CD4-positive, alpha-beta T cell treated with Interleukin-4 for 4 hours (primary cell): Measurements from ENCODE around the gene TFR2.

Experiments
- DNase-seq: peaks from one replicate; pipeline ENCODE4 v3.0.0-alpha.2; 2020

TFR2 gene

GRCh38 chr7:100641463-100641859, at the start of gene TFR2:
Gene TFR2, minus strand, starts transcription at chr7:100641552. Its CDS starts 43 bp downstream, at chr7:100641509.
- no peak for DNase-seq

GRCh38 chr7:100689230-100690135, 48.1 kb upstream of the TFR2 start:
- no peak for DNase-seq

GRCh38 chr7:100688326-100688860, 47.0 kb upstream of the TFR2 start:
- DNase-seq: no peak

DNA sequence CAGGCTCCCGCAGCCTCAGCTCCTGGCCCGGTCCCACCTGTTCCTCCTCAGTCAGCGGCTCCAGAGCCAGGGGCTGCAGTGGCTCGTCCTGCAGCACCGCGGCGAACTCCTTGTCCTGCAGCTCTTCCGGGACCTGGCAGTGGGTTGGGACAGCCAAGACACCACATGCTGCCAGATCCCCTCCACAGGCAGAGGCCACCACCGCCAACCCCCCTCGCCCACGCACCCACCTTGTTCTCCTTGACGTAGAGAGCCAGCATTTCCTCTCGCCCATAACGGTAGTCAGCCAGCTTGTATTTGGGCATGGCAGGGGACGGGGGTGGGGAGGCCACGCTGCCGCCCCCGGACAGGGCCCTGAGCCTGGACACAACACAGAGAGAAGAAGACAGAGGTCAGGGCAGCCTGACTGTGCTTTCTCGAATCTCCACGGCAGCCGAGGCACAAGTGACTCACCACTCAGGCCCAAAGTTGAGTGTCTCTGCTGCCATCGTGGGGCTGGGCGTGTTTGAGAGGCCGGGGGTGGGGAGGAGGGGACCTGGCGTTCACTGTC, 46.5 kb upstream of the TFR2 start:
- DNase-seq: no peak

DNA sequence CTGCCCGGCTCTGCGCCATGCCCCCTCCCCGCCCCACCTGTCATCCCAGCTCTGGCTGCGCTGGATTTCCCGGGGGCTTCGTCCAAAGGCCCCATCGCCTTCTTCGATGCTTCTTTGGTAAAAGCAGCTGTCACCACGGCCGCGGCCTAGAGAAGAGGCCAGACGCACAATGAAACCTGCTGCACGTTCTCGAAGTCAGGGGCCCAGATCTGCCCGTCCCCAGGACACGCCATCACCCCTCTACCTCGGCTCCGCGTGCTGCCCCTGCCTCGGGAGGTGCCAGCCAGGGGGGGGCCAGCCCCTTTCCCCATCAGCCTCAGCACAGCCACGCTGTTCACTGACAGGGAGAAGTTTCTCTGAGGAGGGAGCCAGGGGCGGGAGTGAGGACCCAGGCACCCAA, 45.9 kb upstream of the TFR2 start:
- no peak for DNase-seq

DNA sequence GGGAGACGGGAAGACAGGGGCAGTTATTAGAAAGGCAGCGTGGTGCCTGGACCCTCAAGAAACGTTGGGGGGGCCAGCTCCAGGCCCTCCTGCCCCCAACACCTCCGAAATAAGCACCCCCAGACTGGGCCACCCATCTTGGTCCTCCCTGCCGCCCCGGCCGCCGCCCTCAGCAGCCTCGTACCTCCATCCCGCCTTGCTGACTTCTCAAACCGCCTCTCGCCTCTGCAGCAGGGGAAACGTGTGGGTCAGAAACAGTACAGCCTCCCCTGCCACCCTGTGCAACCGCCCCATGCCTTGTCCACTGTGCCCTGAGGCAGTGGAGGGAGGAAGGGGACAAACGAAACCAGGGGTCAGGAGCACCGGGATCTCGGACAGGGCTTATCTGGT, 45.5 kb upstream of the TFR2 start:
- DNase-seq: no peak

GRCh38 chr7:100686201-100686821, 45.0 kb upstream of the TFR2 start:
- DNase-seq: no peak

DNA sequence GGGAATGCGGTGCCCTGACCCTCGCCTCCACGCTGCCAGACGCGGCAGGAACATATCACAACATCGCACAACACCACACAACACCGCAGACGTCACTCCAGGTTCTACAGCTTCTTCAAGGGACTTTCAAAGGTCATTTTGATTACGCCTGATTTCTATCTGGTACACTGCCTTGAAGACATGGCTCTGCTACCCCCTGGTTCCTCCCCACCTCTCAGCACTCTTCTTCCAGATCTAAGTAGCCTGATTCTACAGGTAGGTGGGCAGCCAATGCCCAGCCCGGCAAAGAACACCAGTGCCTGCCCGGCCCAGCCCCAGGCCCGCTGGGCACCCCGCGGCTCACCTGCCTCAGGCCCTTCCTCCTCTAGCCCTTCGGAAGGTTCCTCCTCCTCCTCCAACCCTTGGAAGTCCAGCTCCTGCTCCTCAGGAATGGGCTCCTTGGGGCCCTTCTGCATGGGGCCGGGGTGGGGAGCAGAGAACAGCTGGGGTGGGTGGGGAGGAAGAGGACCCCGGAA, 44.3 kb upstream of the TFR2 start:
- DNase-seq: no peak

DNA sequence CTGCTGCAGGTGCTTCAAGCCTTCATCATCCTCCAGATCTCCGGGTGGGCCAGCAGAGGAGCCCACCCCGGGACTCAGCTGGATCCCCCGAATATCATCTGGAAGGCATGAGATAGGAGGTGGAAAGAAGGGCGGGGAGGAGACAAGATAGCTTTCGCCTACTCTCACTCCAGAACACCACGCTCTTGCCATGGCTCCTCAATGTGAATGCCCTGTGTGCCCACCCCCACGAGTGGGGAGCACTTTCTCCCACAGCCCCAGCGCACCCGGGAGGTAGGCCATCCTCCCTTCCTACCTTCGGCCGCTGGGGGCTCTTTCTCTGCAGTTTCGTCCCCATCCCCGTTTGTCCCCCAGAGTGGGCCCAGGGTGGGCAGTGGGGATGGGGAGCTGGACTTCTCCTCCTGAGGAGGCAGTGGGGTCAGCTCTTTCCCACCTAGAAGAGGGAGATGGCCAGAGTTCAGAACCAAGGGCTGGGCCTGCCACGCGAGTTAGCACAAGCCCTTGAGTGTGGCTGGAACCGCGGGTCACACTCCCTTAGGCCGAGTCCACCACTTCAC, 43.8 kb upstream of the TFR2 start:
- DNase-seq: no peak

- DNase-seq: no peak
Observed at GRCh38 chr7:100684534-100685042, 43.2 kb upstream of the TFR2 start.

DNA sequence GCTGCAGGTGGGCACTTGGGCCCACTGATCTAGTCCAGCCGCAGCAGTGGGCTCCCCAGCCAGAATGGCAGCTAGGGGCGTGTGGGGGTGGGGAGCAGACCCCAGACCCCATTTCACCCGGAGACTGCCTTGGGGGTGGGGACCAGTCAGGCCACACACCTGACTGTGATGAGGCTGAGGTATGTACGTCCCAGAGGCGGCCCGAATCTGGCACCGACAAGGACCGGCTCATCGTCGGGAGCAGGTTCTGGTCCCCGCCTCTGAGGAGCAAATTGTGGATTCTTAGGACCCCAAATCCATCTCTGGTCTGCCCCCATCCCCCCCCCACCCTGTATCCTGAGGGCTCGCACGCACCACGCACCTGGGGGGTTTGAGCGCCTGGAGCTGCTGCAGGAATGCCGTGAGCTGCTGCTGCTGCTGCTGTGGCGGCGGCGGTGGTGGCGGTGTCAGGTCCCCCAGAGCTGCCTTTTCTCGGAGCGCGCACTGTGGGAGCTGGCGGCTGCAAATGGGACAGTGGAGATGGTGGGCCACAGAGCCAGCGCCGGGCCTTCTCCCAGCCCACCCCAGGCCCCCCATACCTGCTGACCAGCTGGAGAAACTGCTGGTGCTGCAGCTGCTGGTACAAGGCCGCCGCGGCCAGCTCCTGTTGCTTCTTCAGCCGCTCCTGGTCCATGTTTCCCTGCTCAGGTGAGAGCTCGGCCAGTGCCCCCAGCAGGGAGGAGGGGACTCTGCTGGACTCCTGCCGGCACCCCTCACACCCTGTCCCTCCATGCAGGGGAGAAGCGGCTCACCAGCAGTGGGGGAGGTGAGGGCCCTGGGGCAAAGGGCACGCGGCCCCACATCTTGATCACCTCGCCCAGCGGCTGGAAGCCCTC, 42.5 kb upstream of the TFR2 start:
- DNase-seq: no peak

GRCh38 chr7:100682991-100683658, 41.8 kb upstream of the TFR2 start:
- DNase-seq: no peak

DNA sequence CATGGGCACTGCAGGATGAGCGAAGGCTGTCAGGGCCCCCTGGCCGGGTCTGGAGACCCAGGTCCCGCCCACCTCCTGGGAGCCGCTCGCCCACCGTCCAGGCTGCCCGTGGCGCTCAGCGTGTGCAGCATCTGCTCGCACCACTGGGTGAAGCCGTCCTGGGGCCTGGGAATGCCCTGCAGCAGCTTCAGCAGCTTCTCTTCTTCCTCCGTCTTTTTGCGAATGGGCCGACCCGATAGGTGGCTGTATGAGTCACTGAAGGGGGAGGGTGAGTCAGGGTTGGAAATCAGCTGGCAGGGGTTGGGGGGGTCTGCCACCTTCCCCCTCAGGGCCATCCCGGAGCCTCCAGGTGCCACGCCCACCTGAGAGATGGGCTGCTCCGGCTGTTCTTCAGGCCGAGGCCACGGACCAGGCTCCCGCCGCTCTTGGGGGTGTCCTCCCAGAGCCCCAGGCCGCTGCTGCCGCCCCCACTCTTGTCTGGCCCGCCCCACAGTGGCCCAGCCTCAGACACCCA, 40.9 kb upstream of the TFR2 start:
- DNase-seq: peak; percentile 31

- no peak for DNase-seq
Observed at GRCh38 chr7:100681491-100682227, 40.3 kb upstream of the TFR2 start.

DNA sequence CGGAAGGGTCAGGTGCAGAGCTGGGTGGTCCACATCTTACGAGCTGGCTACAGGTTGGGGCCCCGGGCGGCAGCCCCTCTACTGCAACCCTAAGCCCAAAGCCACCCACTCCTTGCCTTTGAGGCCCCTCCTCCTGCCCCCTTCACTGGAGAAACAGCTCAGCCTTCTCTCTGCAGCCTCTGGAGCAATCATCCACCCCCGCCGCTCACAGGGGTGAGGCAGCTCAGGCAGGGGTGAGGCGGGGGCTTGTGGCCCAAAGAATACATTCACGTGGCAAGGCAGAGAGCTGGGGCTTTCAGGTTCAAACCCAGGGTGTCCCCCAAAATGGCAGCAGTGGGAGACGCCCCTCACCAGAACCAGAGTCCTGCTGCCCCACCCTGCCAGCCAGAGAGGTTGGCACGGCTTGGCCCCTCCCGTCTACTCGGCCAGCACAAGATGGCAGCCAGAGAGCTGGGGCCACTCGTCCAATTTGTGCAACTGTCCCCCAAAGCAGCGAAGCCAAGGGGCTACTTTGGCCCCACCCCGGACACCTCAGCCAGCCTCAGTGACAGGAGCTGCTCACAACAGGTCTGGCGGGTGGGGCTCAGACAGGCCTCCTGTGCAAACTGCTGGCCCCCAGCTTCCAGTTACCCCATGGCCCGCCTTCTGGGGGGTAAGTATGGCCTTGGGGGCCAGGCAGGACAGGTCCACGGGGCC, 39.4 kb upstream of the TFR2 start:
- no peak for DNase-seq

GRCh38 chr7:100679927-100680575, 38.7 kb upstream of the TFR2 start:
- DNase-seq: peak; percentile 21

DNA sequence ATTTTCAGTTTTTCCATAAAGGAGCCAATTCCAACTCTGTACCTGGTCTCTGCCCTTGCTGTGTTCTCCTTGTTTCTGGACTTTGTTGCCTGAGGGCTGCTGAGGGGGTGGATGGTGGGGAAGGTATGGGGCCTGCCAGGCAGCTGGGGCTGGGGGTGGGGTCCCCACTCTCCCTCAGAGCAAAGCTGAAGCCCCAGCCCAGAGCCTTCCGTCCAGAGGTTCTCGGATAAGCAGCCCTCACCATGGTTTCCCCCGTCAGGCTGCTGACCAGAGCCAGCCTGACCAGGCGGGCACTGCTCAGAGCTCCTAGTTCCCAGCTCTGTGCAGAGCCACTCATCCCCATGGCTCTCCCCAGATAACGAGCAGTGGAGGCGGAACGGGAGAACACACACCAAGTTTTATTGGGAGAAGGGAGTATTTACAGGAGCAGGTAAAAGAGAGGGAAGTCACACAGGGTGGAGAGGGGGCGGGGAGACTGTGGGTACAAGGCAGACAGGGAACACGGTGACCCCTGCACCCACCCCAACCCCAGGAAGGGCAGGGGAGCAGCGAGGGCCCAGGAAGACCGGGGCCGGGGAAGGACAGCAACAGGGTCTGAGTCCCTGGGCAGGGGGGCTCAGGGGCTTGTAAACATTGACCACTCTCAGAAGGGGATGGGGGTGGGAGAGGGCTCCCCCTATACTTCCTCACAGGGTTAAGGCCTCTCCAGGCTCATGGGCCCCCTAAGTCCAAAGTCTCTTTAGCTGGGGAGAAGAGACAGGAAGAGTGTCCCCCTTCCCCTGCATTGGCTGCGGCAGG, 38.0 kb upstream of the TFR2 start:
- DNase-seq: no peak

GRCh38 chr7:100678291-100678984, 37.1 kb upstream of the TFR2 start:
- no peak for DNase-seq
